NCI-H510A treated with DMSO at 0.1 percent for 48 hours (cell line): ENCODE data around the gene TRIM6.
"Not testable (repeated sequence)": the region's sequence is repeated elsewhere in the genome, so short reads cannot be mapped to it uniquely, and the experiment has no call there.

ENCODE experiments used
- DNase-seq: peaks from one replicate; lab custom pipeline; 2025; lab: John Stamatoyannopoulos, UW

Gene TRIM6

DNA sequence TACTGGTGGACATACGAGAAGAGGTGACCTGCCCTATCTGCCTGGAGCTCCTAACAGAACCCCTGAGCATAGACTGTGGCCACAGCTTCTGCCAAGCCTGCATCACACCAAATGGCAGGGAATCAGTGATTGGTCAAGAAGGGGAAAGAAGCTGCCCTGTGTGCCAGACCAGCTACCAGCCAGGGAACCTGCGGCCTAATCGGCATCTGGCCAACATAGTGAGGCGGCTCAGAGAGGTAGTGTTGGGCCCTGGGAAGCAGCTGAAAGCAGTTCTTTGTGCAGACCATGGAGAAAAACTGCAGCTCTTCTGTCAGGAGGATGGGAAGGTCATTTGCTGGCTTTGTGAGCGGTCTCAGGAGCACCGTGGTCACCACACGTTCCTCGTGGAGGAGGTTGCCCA lies 6.9 kb downstream of the TRIM6 start:
- no peak for DNase-seq

DNA sequence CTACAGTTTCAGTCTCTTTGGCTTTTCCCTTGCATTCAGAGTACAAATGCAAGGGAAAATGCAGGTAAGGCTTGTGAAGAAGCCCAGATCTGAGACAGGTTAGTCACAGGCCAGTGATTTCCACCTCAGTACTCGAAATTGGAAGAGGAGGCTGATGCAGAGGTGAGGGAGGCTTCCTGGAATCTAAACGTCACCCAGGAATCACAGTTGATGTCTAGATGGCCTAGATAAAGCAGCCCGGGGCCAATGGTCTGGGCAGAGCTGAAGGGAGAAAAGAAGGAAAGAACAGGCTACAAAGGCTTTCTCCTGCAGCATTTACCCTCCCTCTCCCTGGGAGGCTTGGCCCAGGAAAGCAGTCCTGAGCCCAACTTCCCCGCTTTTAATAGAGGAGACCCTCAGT lies 8.5 kb downstream of the TRIM6 start:
- no peak for DNase-seq

DNA sequence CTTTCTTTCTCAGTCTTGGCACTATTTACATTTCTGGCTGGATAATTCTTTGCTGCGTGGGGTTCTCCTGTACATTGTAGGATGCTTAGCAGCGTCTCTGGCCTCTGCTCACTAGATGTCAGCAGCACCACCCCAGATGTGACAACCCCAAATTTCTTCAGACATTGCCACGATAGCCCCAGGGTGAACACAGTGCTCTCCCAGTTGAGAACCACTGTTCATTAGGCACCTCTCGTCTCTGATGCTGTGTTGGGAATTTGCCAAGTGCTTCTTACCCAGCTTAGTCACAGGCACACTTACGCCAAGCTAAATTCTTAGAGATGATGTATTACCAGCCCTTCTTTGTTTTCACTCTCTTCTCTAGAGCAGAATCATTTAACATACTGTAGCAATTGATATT lies 9.4 kb downstream of the TRIM6 start:
- DNase-seq = no peak

GRCh38 chr11:5608808-5609207 lies 12.4 kb downstream of the TRIM6 start:
- DNase-seq = no peak

- no peak for DNase-seq
Observed at GRCh38 chr11:5610446-5610845, 14.0 kb downstream of the TRIM6 start.

- no peak for DNase-seq
Observed at GRCh38 chr11:5611627-5612026, 15.2 kb downstream of the TRIM6 start.

- DNase-seq = no peak
Observed at GRCh38 chr11:5618807-5619206, 22.4 kb downstream of the TRIM6 start.

DNA sequence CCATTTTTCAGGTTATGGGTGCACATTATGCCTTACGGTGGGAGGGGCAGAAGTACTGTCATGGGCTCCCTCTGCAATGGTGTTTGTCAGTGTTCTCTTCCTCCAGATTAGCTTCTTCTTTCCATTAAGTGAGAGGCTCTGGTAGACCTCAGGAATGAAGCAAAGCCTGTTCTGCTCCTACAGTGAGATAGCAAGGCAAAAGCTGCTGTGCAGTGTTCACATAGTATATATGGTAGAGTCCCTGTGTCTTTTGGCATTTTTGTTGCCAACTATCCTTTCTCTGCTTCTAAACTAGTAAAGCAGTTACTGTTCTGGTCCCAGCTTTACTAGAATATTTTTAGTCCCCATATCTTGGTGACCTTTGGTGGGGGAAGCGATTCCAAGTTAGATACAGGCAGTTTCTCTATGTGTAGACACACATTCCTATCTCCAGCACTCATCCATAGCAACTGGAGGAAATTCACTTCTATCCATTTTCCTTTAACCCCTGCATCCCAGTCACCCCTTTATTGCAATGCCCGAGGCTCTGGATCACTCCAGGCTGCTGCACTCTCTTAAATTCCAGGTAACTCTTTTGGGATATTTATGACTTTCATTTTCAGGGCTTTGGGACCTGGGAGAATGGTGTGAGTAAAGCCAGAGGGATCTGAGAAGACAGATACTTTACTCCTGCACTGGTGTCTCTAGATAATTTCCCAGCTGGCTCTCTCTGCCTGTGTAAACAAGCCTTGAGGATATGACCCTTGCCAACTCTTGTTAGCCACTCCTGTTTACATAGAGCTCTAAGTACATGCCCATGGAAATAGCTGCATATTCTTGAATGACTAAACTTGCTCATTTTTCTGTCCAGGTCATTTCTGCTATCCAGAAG lies 24.4 kb downstream of the TRIM6 start:
- peak; percentile 75 for DNase-seq

DNA sequence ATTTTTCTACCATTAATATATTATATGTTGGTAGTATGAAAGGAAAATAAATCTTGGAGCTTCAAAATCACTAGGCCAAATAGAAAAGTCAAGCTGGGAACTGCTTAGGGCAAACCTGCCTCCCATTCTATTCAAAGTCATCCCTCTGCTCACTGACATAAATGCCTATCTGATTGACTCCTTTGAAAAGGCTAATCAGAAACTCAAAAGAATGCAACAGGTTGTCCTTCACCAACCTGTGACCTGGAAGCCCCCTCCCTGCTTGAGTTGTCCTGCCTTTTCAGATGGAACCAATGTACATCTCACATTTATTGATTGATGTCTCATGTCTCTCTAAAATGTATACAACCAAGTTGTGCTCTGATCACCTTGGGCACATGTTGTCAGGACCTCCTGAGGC lies 25.1 kb downstream of the TRIM6 start:
- DNase-seq = no peak

DNA sequence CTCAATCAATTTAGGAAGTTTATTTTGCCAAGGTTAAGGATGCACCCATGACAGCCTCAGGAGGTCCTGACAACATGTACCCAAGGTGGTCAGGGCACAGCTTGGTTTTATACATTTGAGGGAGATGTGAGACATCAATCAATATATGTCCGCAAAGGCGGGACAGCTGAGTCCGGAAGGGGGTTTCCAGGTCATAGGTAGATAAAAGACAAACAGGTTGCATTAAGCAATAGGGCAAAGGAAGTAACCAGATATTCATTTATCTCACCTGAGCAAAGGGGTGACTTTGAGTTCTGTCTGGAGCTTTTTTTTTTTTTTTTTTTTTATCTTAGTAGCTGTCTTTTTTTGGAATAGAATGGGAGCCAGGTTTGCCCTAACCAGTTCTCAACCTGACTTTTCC lies 26.4 kb downstream of the TRIM6 start:
- DNase-seq = no peak

DNA sequence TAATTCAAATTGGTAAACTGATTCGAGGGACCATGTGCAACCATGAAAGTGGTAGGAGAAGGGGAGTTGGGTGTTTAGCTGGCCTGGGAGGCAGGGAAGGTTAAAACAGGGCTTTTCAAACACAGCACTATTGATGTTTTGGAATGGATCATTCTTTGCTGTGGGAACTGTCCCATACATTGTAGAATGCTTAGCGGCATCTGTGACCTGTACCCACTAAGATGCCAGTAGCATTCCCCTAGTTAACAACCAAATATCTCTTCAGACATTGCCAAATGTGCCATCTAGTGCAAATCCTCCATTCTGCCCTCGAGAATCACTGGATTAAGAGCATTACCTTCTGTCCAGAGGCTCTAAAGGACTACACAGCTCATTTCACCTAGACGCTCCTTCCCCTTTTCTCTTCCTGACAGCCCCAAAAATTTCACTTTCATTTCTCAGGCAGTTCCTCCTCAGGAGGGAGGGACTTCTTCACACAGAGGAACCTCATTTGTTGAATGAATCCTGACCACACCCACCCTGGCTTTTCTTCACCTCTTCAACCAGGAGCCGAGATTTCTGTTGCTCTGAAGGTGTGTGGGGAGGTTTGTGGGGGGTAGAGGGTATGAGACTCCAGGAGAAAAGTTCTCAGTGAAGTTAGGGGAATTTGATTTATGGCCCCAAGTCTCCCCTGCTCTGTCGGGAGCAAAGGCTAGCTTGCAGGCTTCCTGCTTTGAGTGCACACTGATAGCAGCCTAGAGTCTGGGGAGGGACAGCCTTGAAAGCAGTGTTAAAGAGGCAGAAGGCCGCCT lies 28.2 kb downstream of the TRIM6 start, which contains the start of gene TRIM34:
TSS of gene TRIM34 (plus strand) at position 513 of the 791 bp plus-strand sequence. CDS start 7,331 bp downstream, outside the sequence.
- no peak for DNase-seq

- DNase-seq = no peak
Observed at GRCh38 chr11:5625281-5625680, 28.8 kb downstream of the TRIM6 start.

- no peak for DNase-seq
Observed at GRCh38 chr11:5626196-5626595, 29.8 kb downstream of the TRIM6 start.

DNA sequence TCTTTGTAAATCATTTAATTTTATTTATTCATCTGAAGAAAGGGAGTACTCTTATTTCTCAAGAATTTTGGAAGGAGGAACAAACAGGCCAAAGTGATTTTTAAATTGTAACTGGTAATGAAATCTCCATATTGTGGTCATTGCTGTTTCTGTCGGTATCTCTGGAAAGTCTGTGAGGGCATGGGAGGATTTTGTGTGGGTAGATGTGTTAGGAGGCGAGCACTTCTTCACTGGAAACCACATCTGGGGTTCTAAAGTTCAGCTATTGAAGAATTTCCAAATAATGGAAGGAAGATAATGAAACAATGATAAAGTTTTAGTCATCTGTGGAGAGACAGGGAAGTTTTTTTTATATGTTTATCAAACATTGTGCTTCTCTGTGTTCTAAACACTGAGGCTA lies 35.0 kb downstream of the TRIM6 start:
- DNase-seq = no peak

- no peak for DNase-seq
Observed at GRCh38 chr11:5631969-5632635, 35.7 kb downstream of the TRIM6 start.

DNA sequence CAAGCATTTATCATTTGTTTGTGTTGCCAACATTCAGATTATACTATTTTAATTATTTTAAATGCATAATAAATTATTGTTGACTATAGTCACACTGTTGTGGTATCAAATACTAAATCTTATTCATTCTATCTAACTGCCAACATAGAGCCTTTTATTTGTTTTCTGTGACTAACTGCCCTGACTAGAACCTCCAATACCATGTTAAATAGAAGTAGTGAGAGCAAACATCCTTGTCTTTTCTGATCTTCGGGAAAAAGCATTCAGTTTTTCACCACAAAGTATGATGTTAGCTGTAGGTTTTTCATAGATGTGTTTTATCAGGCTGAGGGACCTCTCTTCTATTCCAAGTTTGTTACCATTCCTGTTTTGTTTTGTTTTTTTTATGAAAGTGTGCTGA lies 43.5 kb downstream of the TRIM6 start:
- no peak for DNase-seq

DNA sequence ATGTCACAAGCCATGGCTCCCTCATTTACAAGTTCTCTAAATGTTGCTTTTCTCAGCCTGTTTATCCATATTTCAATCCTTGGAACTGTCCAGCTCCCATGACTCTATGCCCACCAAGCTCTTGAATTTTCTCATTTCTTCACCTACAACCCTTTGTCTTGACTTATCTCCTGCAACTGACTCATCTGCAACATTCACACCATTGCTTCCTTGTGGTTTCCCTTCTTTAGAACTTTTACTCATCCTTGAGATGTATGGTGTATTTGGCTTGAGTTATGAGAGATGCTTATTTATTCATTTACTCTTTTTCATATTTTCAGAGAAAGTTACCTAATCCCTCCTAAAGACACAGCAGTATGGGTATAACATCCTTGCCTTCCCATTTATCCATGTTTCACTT lies 47.1 kb downstream of the TRIM6 start:
- no peak for DNase-seq

GRCh38 chr11:5646139-5646538 lies 49.7 kb downstream of the TRIM6 start:
- DNase-seq = no peak

- DNase-seq = no peak
Observed at GRCh38 chr11:5655474-5655873, 59.0 kb downstream of the TRIM6 start.

DNA sequence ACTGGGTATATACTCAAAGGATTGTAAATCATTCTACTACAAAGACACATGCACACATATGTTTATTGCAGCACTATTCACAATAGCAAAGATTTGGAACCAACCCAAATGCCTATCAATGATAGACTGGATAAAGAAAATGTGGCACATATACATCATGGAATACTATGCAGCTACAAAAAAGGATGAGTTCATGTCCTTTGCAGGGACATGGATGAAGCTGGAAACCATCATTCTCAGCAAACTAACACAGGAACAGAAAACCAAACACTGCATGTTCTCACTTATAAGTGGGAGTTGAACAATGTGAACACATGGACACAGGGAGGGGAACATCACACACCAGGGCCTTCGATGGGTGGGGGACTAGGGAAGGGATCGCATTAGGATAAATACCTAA lies 60.5 kb downstream of the TRIM6 start:
- not testable (repeated sequence) for DNase-seq

GRCh38 chr11:5658318-5658717 lies 61.9 kb downstream of the TRIM6 start:
- DNase-seq = no peak
